HEK293 (cell line): ENCODE measurements around the gene LBHD2.

Experiments
- CTCF ChIA-PET: fragments of 350-600 bp; formaldehyde crosslinking; extraction: SDS; loops from one replicate; lab custom pipeline; 2021; ENCODE audit warnings: antibody characterized with exemption; lab: Yijun Ruan, JAX
- POLR2A ChIA-PET: fragments of 300-600 bp; formaldehyde crosslinking; extraction: SDS; loops from one replicate; lab custom pipeline; 2020; ENCODE audit warnings: antibody characterized with exemption, inconsistent platforms; lab: Yijun Ruan, JAX
- H3K27ac ChIP-seq: fragments of 200-500 bp; sonication (Bioruptor generic); 2 replicates; pipeline ENCODE4 v1.5.1; 2014; ENCODE audit warnings: low read depth, low read length, control low read depth, inconsistent platforms; ENCODE audit errors: extremely low read depth
- H3K36me3 ChIP-seq, 2 experiments: fragments of 200-500 bp in 1 of 2; sonication (Bioruptor generic) in 1 of 2; 1 replicate in 1 of 2; 2 replicates in 1 of 2; pipeline ENCODE4 v1.5.1; 2014 to 2017; ENCODE audit warnings: inconsistent platforms in 2 of 2, low read length in 2 of 2; ENCODE audit not compliant: control insufficient read depth in 2 of 2, insufficient read depth in 1 of 2
- H3K4me1 ChIP-seq: fragments of 200-500 bp; sonication (Bioruptor generic); 2 replicates; pipeline ENCODE4 v1.5.1; 2014; ENCODE audit warnings: mild to moderate bottlenecking, low read length, inconsistent platforms; ENCODE audit not compliant: control insufficient read depth, insufficient read depth
- H3K4me3 ChIP-seq: 2 replicates; pipeline ENCODE4 v1.5.1; 2011; ENCODE audit warnings: low read depth, mild to moderate bottlenecking, control low read depth, low read length, moderate library complexity
- H3K9me3 ChIP-seq: fragments of 200-500 bp; sonication (Bioruptor generic); 2 replicates; pipeline ENCODE4 v1.5.1; 2014; ENCODE audit warnings: low read depth, low read length, inconsistent platforms; ENCODE audit not compliant: control insufficient read depth, insufficient read depth
- BCL11B ChIP-seq: fragments of 450-650 bp; formaldehyde crosslinking; IDR thresholded peaks from 2 replicates; pipeline ENCODE4 v1.5.1; 2016; ENCODE audit warnings: low read depth, missing biosample characterization, missing genetic modification characterization
- EGR2 ChIP-seq: fragments of 450-650 bp; formaldehyde crosslinking; IDR thresholded peaks from 2 replicates; pipeline ENCODE4 v1.5.1; 2016; ENCODE audit warnings: low read depth, missing biosample characterization, missing genetic modification characterization
- ELK4 ChIP-seq: IDR thresholded peaks from 2 replicates; pipeline ENCODE4 v1.6.1; 2011; ENCODE audit warnings: mild to moderate bottlenecking, low read depth, low read length, borderline replicate concordance
- KLF1 ChIP-seq: fragments of 450-650 bp; formaldehyde crosslinking; IDR thresholded peaks from 2 replicates; pipeline ENCODE4 v1.5.1; 2016; ENCODE audit warnings: missing biosample characterization, missing genetic modification characterization
- KLF7 ChIP-seq: fragments of 450-650 bp; formaldehyde crosslinking; IDR thresholded peaks from 2 replicates; pipeline ENCODE4 v1.5.1; 2016; ENCODE audit warnings: missing biosample characterization, missing genetic modification characterization, borderline replicate concordance
- OVOL3 ChIP-seq: fragments of 450-650 bp; formaldehyde crosslinking; IDR thresholded peaks from 2 replicates; pipeline ENCODE4 v1.5.1; 2016; ENCODE audit warnings: missing biosample characterization, missing genetic modification characterization
- PRDM1 ChIP-seq: fragments of 450-650 bp; formaldehyde crosslinking; IDR thresholded peaks from 2 replicates; pipeline ENCODE4; 2016; ENCODE audit warnings: missing biosample characterization, missing genetic modification characterization
- SETDB1 ChIP-seq: IDR thresholded peaks from one replicate; pipeline ENCODE4 v1.6.1; 2017; ENCODE audit warnings: mild to moderate bottlenecking, low read length, moderate library complexity, mixed read lengths; ENCODE audit not compliant: insufficient read length
- SP2 ChIP-seq: fragments of 450-650 bp; formaldehyde crosslinking; IDR thresholded peaks from 2 replicates; pipeline ENCODE4 v1.5.1; 2016; ENCODE audit warnings: missing biosample characterization, missing genetic modification characterization
- ZBTB17 ChIP-seq: fragments of 450-650 bp; formaldehyde crosslinking; IDR thresholded peaks from 2 replicates; pipeline ENCODE4 v1.5.1; 2016; ENCODE audit warnings: missing biosample characterization, missing genetic modification characterization
- ZBTB7A ChIP-seq: fragments of 450-650 bp; formaldehyde crosslinking; IDR thresholded peaks from 2 replicates; pipeline ENCODE4 v1.5.1; 2016; ENCODE audit warnings: low read depth, missing biosample characterization, missing genetic modification characterization
- ZFP69B ChIP-seq: fragments of 450-650 bp; formaldehyde crosslinking; IDR thresholded peaks from 2 replicates; pipeline ENCODE4 v1.5.1; 2016; ENCODE audit warnings: missing biosample characterization, missing genetic modification characterization
- ZIC2 ChIP-seq: fragments of 450-650 bp; formaldehyde crosslinking; IDR thresholded peaks from 2 replicates; pipeline ENCODE4 v1.5.1; 2016; ENCODE audit warnings: missing biosample characterization, missing genetic modification characterization
- ZNF18 ChIP-seq: fragments of 450-650 bp; formaldehyde crosslinking; IDR thresholded peaks from 2 replicates; pipeline ENCODE4 v1.5.1; 2016; ENCODE audit warnings: missing biosample characterization, missing genetic modification characterization
- ZNF248 ChIP-seq: fragments of 450-650 bp; formaldehyde crosslinking; IDR thresholded peaks from 2 replicates; pipeline ENCODE4 v1.5.1; 2017; ENCODE audit warnings: missing biosample characterization, missing genetic modification characterization
- ZNF335 ChIP-seq: fragments of 450-650 bp; formaldehyde crosslinking; conservative IDR thresholded peaks from 2 replicates; pipeline ENCODE4 v1.5.1; 2016; ENCODE audit warnings: missing biosample characterization, missing genetic modification characterization
- ZNF37A ChIP-seq: fragments of 450-650 bp; IDR thresholded peaks from 2 replicates; pipeline ENCODE4 v1.5.1; 2018; ENCODE audit warnings: missing biosample characterization, missing genetic modification characterization
- ZNF423 ChIP-seq: fragments of 450-650 bp; formaldehyde crosslinking; IDR thresholded peaks from 2 replicates; pipeline ENCODE4 v1.5.1; 2016; ENCODE audit warnings: missing biosample characterization, missing genetic modification characterization
- ZNF747 ChIP-seq: fragments of 450-650 bp; formaldehyde crosslinking; IDR thresholded peaks from 2 replicates; pipeline ENCODE4 v1.5.1; 2016; ENCODE audit warnings: missing biosample characterization, missing genetic modification characterization
- ZXDB ChIP-seq: fragments of 450-650 bp; formaldehyde crosslinking; IDR thresholded peaks from 2 replicates; pipeline ENCODE4 v1.5.1; 2016; ENCODE audit warnings: missing biosample characterization, missing genetic modification characterization
- TF ChIP-seq, protein P1 (sequence below): fragments of 450-650 bp; formaldehyde crosslinking; IDR thresholded peaks from 2 replicates; pipeline ENCODE4 v1.5.1; 2017; ENCODE audit warnings: missing biosample characterization, missing genetic modification characterization
- TF ChIP-seq, protein P2 (sequence below): fragments of 450-650 bp; formaldehyde crosslinking; IDR thresholded peaks from 2 replicates; pipeline ENCODE4 v1.5.1; 2016; ENCODE audit warnings: missing biosample characterization, missing genetic modification characterization
- TF ChIP-seq, protein P3 (sequence below): fragments of 450-650 bp; formaldehyde crosslinking; IDR thresholded peaks from 2 replicates; pipeline ENCODE4 v1.5.1; 2017; ENCODE audit warnings: missing biosample characterization, missing genetic modification characterization
- TF ChIP-seq, protein P4 (sequence below): fragments of 450-650 bp; formaldehyde crosslinking; IDR thresholded peaks from 2 replicates; pipeline ENCODE4 v1.5.1; 2016; ENCODE audit warnings: missing biosample characterization, missing genetic modification characterization
- TF ChIP-seq, protein P5 (sequence below): fragments of 450-650 bp; formaldehyde crosslinking; IDR thresholded peaks from 2 replicates; pipeline ENCODE4 v1.5.1; 2016; ENCODE audit warnings: missing biosample characterization, missing genetic modification characterization

The LBHD2 gene

DNA sequence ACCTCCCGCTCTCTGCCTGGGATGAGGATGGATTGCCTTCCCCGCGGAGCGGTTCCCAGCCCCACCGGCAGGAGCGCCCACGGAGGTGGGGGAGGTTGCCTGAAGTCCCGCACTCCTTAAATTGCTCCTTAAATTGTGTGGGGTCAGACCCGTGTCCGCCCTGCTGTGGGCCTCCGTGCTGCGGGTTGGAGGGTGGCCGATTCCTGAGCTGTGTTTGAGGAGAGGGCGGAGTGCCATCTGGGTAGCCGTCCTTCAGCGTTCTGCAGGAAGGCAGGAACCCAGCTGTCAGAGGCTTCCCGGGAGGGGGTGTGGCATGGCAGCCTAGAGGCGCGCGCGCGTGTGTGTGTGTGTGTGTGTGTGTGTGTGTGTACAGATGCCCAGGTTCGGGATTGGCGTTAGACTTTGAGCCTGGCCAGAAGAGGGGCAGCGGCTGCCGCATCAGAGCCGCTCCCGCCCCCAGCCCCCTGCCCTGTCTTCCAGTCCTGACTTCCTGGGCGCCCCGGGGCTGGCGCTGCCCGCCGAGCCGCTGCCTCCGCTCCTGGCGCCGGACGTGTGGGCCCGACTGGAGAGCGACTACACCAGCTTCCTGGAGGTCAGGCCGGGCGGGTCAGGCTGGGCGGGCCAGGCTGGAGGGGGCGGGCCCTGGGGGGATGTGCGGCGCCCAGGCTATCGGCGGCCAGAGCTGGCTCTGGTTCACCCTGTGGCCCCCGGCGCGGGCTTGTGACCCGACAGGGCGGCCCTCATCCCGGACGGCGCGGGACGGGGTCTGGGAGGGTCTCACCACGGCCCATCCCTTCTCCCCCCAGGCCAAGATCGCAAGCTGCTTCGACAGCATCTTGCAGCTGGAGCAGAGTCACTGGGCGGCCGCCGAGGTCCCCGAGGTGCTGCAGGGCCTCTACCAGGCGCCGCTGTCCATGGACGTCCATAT is 19.7 kb downstream of the LBHD2 start:
- H3K4me1 ChIP-seq = 0 out of 2 replicates have a peak, but pooled peaks cover 2% of the 10 kb centered on the region
- TF ChIP-seq ZNF37A (no peak), ZNF747 (tag by site-specific recombination) (no peak), OVOL3 (tag by site-specific recombination) (no peak), BCL11B (0 out of 2 replicates have a peak, but pooled peaks have one; percentile 34), ZNF335 (tag by site-specific recombination) (peak; percentile 43), ZFP69B (tag by site-specific recombination) (peak; percentile 92), ZBTB17 (tag by site-specific recombination) (peak; percentile 86), KLF1 (tag by site-specific recombination) (peak; percentile 97), KLF7 (tag by site-specific recombination) (peak; percentile 72), ELK4 (no peak), ZNF248 (tag by site-specific recombination) (no peak), SP2 (tag by site-specific recombination) (peak; percentile 45), PRDM1 (tag by site-specific recombination) (no peak), EGR2 (tag by site-specific recombination) (peak; percentile 82), SETDB1 (no peak), ZNF423 (tag by site-specific recombination) (0 out of 2 replicates have a peak, but pooled peaks have one; percentile 22), ZBTB7A (tag by site-specific recombination) (peak; percentile 31; the same call in 1 of the 2 replicates), ZIC2 (tag by site-specific recombination) (peak; percentile 90), ZNF18 (tag by site-specific recombination) (no peak), ZXDB (tag by site-specific recombination) (0 out of 2 replicates have a peak, but pooled peaks have one; percentile 25)
- TF ChIP-seq, protein P1, sequence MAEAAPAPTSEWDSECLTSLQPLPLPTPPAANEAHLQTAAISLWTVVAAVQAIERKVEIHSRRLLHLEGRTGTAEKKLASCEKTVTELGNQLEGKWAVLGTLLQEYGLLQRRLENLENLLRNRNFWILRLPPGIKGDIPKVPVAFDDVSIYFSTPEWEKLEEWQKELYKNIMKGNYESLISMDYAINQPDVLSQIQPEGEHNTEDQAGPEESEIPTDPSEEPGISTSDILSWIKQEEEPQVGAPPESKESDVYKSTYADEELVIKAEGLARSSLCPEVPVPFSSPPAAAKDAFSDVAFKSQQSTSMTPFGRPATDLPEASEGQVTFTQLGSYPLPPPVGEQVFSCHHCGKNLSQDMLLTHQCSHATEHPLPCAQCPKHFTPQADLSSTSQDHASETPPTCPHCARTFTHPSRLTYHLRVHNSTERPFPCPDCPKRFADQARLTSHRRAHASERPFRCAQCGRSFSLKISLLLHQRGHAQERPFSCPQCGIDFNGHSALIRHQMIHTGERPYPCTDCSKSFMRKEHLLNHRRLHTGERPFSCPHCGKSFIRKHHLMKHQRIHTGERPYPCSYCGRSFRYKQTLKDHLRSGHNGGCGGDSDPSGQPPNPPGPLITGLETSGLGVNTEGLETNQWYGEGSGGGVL (tag by site-specific recombination) = peak; percentile 51
- TF ChIP-seq, protein P2, sequence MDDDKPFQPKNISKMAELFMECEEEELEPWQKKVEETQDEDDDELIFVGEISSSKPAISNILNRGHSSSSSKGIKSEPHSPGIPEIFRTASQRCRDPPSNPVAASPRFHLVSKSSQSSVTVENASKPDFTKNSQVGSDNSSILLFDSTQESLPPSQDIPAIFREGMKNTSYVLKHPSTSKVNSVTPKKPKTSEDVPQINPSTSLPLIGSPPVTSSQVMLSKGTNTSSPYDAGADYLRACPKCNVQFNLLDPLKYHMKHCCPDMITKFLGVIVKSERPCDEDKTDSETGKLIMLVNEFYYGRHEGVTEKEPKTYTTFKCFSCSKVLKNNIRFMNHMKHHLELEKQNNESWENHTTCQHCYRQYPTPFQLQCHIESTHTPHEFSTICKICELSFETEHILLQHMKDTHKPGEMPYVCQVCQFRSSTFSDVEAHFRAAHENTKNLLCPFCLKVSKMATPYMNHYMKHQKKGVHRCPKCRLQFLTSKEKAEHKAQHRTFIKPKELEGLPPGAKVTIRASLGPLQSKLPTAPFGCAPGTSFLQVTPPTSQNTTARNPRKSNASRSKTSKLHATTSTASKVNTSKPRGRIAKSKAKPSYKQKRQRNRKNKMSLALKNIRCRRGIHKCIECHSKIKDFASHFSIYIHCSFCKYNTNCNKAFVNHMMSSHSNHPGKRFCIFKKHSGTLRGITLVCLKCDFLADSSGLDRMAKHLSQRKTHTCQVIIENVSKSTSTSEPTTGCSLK (tag by site-specific recombination) = no peak
- TF ChIP-seq, protein P3, sequence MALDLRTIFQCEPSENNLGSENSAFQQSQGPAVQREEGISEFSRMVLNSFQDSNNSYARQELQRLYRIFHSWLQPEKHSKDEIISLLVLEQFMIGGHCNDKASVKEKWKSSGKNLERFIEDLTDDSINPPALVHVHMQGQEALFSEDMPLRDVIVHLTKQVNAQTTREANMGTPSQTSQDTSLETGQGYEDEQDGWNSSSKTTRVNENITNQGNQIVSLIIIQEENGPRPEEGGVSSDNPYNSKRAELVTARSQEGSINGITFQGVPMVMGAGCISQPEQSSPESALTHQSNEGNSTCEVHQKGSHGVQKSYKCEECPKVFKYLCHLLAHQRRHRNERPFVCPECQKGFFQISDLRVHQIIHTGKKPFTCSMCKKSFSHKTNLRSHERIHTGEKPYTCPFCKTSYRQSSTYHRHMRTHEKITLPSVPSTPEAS (tag by site-specific recombination) = peak; percentile 86
- TF ChIP-seq, protein P4, sequence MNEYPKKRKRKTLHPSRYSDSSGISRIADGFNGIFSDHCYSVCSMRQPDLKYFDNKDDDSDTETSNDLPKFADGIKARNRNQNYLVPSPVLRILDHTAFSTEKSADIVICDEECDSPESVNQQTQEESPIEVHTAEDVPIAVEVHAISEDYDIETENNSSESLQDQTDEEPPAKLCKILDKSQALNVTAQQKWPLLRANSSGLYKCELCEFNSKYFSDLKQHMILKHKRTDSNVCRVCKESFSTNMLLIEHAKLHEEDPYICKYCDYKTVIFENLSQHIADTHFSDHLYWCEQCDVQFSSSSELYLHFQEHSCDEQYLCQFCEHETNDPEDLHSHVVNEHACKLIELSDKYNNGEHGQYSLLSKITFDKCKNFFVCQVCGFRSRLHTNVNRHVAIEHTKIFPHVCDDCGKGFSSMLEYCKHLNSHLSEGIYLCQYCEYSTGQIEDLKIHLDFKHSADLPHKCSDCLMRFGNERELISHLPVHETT = no peak
- TF ChIP-seq, protein P5, sequence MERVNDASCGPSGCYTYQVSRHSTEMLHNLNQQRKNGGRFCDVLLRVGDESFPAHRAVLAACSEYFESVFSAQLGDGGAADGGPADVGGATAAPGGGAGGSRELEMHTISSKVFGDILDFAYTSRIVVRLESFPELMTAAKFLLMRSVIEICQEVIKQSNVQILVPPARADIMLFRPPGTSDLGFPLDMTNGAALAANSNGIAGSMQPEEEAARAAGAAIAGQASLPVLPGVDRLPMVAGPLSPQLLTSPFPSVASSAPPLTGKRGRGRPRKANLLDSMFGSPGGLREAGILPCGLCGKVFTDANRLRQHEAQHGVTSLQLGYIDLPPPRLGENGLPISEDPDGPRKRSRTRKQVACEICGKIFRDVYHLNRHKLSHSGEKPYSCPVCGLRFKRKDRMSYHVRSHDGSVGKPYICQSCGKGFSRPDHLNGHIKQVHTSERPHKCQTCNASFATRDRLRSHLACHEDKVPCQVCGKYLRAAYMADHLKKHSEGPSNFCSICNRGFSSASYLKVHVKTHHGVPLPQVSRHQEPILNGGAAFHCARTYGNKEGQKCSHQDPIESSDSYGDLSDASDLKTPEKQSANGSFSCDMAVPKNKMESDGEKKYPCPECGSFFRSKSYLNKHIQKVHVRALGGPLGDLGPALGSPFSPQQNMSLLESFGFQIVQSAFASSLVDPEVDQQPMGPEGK (tag by site-specific recombination) = peak; percentile 81

More for the DNA sequence above, 19.7 kb downstream of the LBHD2 start:
- H3K9me3 ChIP-seq = no peaks in the 10 kb centered on the region
- ChIA-PET POLR2A (interaction anchor here (0.6 kb wide), 2 partner anchors 178 to 219 kb away, joined by 3 to 4 read pairs; no protein-coding TSS in a partner anchor), CTCF (interaction anchor here (0.6 to 4.6 kb wide), 21 partner anchors 8 to 1341 kb away, joined by 3 to 80 read pairs (median 10); partner anchors contain the start of genes EXOC3L4 and TNFAIP2)
- H3K36me3 ChIP-seq = no peaks in the 10 kb centered on the region
- no peak overlapping the region for H3K27ac ChIP-seq
- peak overlapping the region; percentile 33 for H3K4me3 ChIP-seq
